GM12878 (cell line): ENCODE data around the gene CD2AP. TPM values are rescaled to one million over a fixed set of nuclear protein-coding genes. Genes with fewer than 3 reads are reported as not detected.

ENCODE experiments used
- ATAC-seq: fragments of 200-7000 bp; cut with Tn5 transposase; 3 replicates; pipeline ENCODE4 v1.9.1; 2020; ENCODE audit warnings: mild to moderate bottlenecking, moderate library complexity
- BruUV-seq: library from RNA; stranded (reverse); fragments of 400-500 nt; replicated peaks from 2 replicates; lab custom pipeline; 2021; lab: Mats Ljungman, UMichigan
- CTCF ChIA-PET: fragments of 300-600 bp; sonication (Branson Sonifier 250); formaldehyde crosslinking; extraction: SDS; loops from one replicate; lab custom pipeline; 2021; ENCODE audit warnings: inconsistent platforms; lab: Yijun Ruan, JAX
- POLR2A ChIA-PET: fragments of 350-600 bp; formaldehyde crosslinking; extraction: SDS; loops from one replicate; lab custom pipeline; 2021; ENCODE audit warnings: inconsistent platforms; lab: Charles Lee
- RAD21 ChIA-PET: fragments of 300-600 bp; sonication (Branson Sonifier 250); formaldehyde crosslinking; loops from one replicate; lab custom pipeline; 2023; ENCODE audit warnings: antibody characterized with exemption; ENCODE audit not compliant: unreplicated experiment; lab: Charles Lee
- SMC1A ChIA-PET: fragments of 300-600 bp; sonication (Branson Sonifier 250); formaldehyde crosslinking; loops from one replicate; lab custom pipeline; 2023; ENCODE audit not compliant: unreplicated experiment, uncharacterized antibody; lab: Charles Lee
- DNase-seq: peaks from one replicate; pipeline ENCODE4 v3.0.0-alpha.2; 2011; ENCODE audit warnings: low read depth, low spot score
- FAIRE-seq: peaks from 3 replicates; lab custom pipeline; 2011; peaks lifted over from hg19 to GRCh38; lab: Jason Lieb, UNC
- H2AFZ ChIP-seq: 2 replicates; pipeline ENCODE4 v1.6.0; 2011; ENCODE audit warnings: low read depth, low read length, control low read depth; ENCODE audit not compliant: control insufficient read depth
- H3K27ac ChIP-seq: 2 replicates; pipeline ENCODE4 v1.5.1; 2011; ENCODE audit warnings: control low read depth; ENCODE audit not compliant: control insufficient read depth, insufficient read depth
- H3K27me3 ChIP-seq, 2 experiments: replicated peaks in 1 of 2; 2 replicates each; pipeline versions ENCODE4 v1.6.0 to v1.6.1; 2011; ENCODE audit warnings: low read length in 1 of 2; ENCODE audit not compliant: control insufficient read depth in 2 of 2, insufficient read depth in 2 of 2
- H3K36me3 ChIP-seq, 2 experiments: 2 replicates each; pipeline ENCODE4 v1.5.1; 2011; ENCODE audit warnings: low read length in 1 of 2; ENCODE audit not compliant: control insufficient read depth in 2 of 2, insufficient read depth in 2 of 2
- H3K4me1 ChIP-seq: 2 replicates; pipeline ENCODE4 v1.6.1; 2011; ENCODE audit warnings: mild to moderate bottlenecking, low read length, moderate library complexity, mixed read lengths; ENCODE audit not compliant: control insufficient read depth, insufficient read depth
- H3K4me2 ChIP-seq: 2 replicates; pipeline ENCODE4 v1.6.0; 2011; ENCODE audit warnings: control low read depth; ENCODE audit not compliant: control insufficient read depth, insufficient read depth
- H3K4me3 ChIP-seq: fragments of 200-600 bp; sonication (generic); 2 replicates; pipeline ENCODE4 v1.5.1; 2016
- H3K79me2 ChIP-seq: 2 replicates; pipeline ENCODE4 v1.6.0; 2011; ENCODE audit warnings: low read length; ENCODE audit not compliant: control insufficient read depth, insufficient read depth
- H3K9ac ChIP-seq: 2 replicates; pipeline ENCODE4 v1.8.0; 2011; ENCODE audit warnings: low read length, control low read depth, mixed read lengths; ENCODE audit not compliant: control insufficient read depth, insufficient read depth
- H3K9me3 ChIP-seq: replicated peaks from 3 replicates; pipeline ENCODE4 v1.5.1; 2011; ENCODE audit warnings: mild to moderate bottlenecking, low read length; ENCODE audit not compliant: control insufficient read depth, insufficient read depth
- H4K20me1 ChIP-seq: 2 replicates; pipeline ENCODE4 v1.6.0; 2011; ENCODE audit not compliant: control insufficient read depth, insufficient read depth
- HCFC1 ChIP-seq: fragments of 150-350 bp; IDR thresholded peaks from 2 replicates; pipeline ENCODE4 v1.6.1; 2014; ENCODE audit warnings: low read length
- JUNB ChIP-seq: IDR thresholded peaks from 2 replicates; pipeline ENCODE4 v1.6.1; 2016; ENCODE audit warnings: antibody characterized with exemption, mild to moderate bottlenecking
- JUND ChIP-seq: IDR thresholded peaks from 2 replicates; pipeline ENCODE4 v1.6.1; 2012; ENCODE audit warnings: low read depth, mild to moderate bottlenecking, low read length, improper control_type of control experiment, moderate library complexity
- MTA3 ChIP-seq: IDR thresholded peaks from 2 replicates; pipeline ENCODE4 v1.6.1; 2012; ENCODE audit warnings: low read length, inconsistent platforms, borderline replicate concordance
- SMAD1 ChIP-seq: fragments of 450-650 bp; IDR thresholded peaks from 2 replicates; pipeline ENCODE4 v1.6.1; 2018; ENCODE audit warnings: mild to moderate bottlenecking, low read depth; ENCODE audit not compliant: partially characterized antibody
- SREBF2 ChIP-seq: IDR thresholded peaks from 2 replicates; pipeline ENCODE4 v1.6.1; 2012; ENCODE audit warnings: mild to moderate bottlenecking, low read length
- ZNF384 ChIP-seq: IDR thresholded peaks from 2 replicates; pipeline ENCODE4 v1.6.1; 2012; ENCODE audit warnings: low read depth, mild to moderate bottlenecking, low read length, improper control_type of control experiment, borderline replicate concordance
- WGBS: methylation state at CpG from one replicate; pipeline ENCODE4 v1.1.6; 2016; ENCODE audit warnings: low lambda C conversion rate; ENCODE audit not compliant: insufficient replicate concordance, insufficient coverage; ENCODE audit errors: missing lambda C conversion rate; 5-methylcytosine and 5-hydroxymethylcytosine counted together
- in situ Hi-C: fragments of 300-500 bp; cut with MboI; formaldehyde crosslinking; loops from 9 replicates; pipeline ENCODE4 v1.14.3; 2018; ENCODE audit warnings: mixed read lengths
- intact Hi-C: fragments of 100-400 bp; cut with micrococcal nuclease; formaldehyde crosslinking; loops from one replicate; pipeline ENCODE4 v1.14.2; 2022; ENCODE audit not compliant: unreplicated experiment
- polyA plus RNA-seq, 11 experiments: library from polyadenylated mRNA; depleted of rRNA in 4 of 11; unstranded in 6 of 11; stranded (reverse) in 5 of 11; fragments of >200 nt; fragmentation: Nextera tagmentation in 4 of 11; fragmentation: Illumina TruSeq in 1 of 11; extraction: Ambion mirVana in 4 of 11; extraction: Trizol in 1 of 11; gene quantifications; 1 replicate in 1 of 11; 2 replicates in 10 of 11; pipeline versions ENCODE4 v1.2.1 to v1.2.3, GENCODE V29; 2011 to 2016; ENCODE audit warnings: inconsistent platforms in 2 of 11, missing spikeins in 2 of 11, low read depth in 1 of 11
- total RNA-seq, 4 experiments: library from RNA; depleted of rRNA in 3 of 4; stranded (reverse); fragments of >200 nt in 3 of 4; fragmentation: Illumina TruSeq in 1 of 4; extraction: Trizol in 1 of 4; gene quantifications; 2 replicates each; pipeline versions ENCODE4 v1.2.1 to v1.2.3, GENCODE V29; 2013 to 2021
- TF ChIP-seq, protein P1 (sequence below): fragments of 450-650 bp; IDR thresholded peaks from 2 replicates; pipeline ENCODE4 v1.6.1; 2016; ENCODE audit warnings: mild to moderate bottlenecking
- TF ChIP-seq, protein P2 (sequence below): fragments of 450-650 bp; formaldehyde crosslinking; IDR thresholded peaks from 2 replicates; pipeline ENCODE4 v1.4.0; 2020; ENCODE audit warnings: mild to moderate bottlenecking, moderate library complexity
- TF ChIP-seq, protein P3 (sequence below): fragments of 150-350 bp; IDR thresholded peaks from 2 replicates; pipeline ENCODE4 v1.6.1; 2014; ENCODE audit warnings: mild to moderate bottlenecking, low read depth, low read length

The CD2AP gene
- total and polyA plus RNA-seq, 10 of the 15 experiments (the other 5 are each of a cell fraction or from before 2014, with no cell fraction given): 5.4 to 46.6 (median 20.9) TPM

DNA sequence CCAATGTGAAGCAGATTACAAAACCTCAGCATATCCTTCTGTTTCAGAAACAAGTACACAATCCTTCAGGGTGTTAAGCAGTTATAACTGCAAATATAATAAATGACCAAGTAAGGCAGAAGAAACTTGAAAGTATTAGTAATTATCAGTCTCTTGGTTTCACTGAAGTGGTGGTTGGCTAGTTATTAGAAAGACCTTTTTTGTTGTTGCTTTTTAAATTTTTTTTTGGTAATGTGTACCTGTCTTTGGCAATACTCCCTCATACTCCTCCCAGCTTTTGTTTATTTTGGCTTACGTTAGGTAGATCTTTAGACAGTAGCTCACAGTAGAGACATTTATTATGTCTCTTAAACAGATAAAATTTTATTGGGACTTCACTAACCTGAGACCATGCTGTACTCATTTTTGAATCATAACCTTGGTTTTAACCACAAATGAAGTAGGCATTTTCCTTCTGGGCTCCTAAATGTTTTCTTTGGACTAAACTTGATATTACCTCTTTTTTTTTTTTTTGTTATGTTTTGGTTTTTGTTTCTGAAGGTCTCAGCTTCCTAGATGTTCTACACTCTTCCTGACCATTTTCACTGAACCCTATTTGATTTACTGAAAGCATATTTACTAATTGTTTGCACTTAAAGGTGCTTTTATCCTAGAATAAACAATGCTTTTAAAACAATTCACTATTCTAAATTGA, 6.4 kb downstream of the CD2AP start (continued):
- TF ChIP-seq, protein P1, sequence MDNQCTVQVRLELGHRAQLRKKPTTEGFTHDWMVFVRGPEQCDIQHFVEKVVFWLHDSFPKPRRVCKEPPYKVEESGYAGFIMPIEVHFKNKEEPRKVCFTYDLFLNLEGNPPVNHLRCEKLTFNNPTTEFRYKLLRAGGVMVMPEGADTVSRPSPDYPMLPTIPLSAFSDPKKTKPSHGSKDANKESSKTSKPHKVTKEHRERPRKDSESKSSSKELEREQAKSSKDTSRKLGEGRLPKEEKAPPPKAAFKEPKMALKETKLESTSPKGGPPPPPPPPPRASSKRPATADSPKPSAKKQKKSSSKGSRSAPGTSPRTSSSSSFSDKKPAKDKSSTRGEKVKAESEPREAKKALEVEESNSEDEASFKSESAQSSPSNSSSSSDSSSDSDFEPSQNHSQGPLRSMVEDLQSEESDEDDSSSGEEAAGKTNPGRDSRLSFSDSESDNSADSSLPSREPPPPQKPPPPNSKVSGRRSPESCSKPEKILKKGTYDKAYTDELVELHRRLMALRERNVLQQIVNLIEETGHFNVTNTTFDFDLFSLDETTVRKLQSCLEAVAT: no peak
- TF ChIP-seq JUNB (no peak), SREBF2 (no peak), ZNF384 (no peak)
- TF ChIP-seq, protein P2, sequence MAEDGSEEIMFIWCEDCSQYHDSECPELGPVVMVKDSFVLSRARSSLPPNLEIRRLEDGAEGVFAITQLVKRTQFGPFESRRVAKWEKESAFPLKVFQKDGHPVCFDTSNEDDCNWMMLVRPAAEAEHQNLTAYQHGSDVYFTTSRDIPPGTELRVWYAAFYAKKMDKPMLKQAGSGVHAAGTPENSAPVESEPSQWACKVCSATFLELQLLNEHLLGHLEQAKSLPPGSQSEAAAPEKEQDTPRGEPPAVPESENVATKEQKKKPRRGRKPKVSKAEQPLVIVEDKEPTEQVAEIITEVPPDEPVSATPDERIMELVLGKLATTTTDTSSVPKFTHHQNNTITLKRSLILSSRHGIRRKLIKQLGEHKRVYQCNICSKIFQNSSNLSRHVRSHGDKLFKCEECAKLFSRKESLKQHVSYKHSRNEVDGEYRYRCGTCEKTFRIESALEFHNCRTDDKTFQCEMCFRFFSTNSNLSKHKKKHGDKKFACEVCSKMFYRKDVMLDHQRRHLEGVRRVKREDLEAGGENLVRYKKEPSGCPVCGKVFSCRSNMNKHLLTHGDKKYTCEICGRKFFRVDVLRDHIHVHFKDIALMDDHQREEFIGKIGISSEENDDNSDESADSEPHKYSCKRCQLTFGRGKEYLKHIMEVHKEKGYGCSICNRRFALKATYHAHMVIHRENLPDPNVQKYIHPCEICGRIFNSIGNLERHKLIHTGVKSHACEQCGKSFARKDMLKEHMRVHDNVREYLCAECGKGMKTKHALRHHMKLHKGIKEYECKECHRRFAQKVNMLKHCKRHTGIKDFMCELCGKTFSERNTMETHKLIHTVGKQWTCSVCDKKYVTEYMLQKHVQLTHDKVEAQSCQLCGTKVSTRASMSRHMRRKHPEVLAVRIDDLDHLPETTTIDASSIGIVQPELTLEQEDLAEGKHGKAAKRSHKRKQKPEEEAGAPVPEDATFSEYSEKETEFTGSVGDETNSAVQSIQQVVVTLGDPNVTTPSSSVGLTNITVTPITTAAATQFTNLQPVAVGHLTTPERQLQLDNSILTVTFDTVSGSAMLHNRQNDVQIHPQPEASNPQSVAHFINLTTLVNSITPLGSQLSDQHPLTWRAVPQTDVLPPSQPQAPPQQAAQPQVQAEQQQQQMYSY: no peak

DNA sequence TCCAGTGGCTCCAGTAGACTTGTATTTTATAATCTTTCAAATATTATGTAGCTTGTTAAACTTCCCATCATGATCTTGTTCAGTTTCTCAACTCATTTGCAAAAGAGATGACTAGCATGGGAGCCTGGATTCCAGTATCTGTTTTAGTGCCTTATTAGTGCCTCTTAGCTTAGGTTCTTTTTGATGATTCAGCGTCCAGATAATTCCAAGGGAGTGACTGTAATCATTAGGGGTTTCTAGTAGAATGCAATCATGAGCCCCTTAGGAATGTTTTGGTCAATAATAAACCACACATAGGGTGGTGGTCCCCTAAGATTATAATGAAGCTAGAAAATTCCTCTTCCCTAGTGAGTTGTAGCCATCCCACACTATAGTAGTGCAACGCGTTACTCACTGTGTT, 7.0 kb downstream of the CD2AP start:
- BruUV-seq: no TSS peak
- no peak overlapping the region for H3K4me3 ChIP-seq
- no peaks in the 10 kb centered on the region for H3K27me3 ChIP-seq
- ChIA-PET CTCF (interaction anchor here (0.9 to 2.4 kb wide), 5 partner anchors 17 to 36 kb away, joined by 3 to 9 read pairs (median 3); no protein-coding TSS in a partner anchor), POLR2A (interaction anchor here (0.6 to 1.0 kb wide), 4 partner anchors 17 to 45 kb away, joined by 3 to 4 read pairs (median 3); no protein-coding TSS in a partner anchor), RAD21 (interaction anchor here (1.0 to 1.2 kb wide), 3 partner anchors 34 to 116 kb away, joined by 3 read pairs; no protein-coding TSS in a partner anchor), SMC1A (interaction anchor here (0.8 to 4.3 kb wide), 10 partner anchors 9 to 147 kb away, joined by 3 to 21 read pairs (median 5); no protein-coding TSS in a partner anchor)
- no peaks in the 10 kb centered on the region for H3K9me3 ChIP-seq
- in situ Hi-C loops: no loop called here
- H3K9ac ChIP-seq: no peak overlapping the region
- ATAC-seq (no peak), DNase-seq (no peak), FAIRE-seq (no peak)
- H2AFZ ChIP-seq: no peak overlapping the region
- 0 out of 2 replicates have a peak overlapping the region, but pooled peaks have one; percentile 23 for H3K27ac ChIP-seq
- 69% methylated on average over 3 of the region's 3 CpGs for WGBS
- 0 out of 2 replicates have a peak overlapping the region, but pooled peaks have one; percentile 64 for H3K4me2 ChIP-seq
- intact Hi-C loops: no loop called here
- peaks cover 10% of the 10 kb centered on the region for H3K4me1 ChIP-seq
- no peaks in the 10 kb centered on the region for H3K36me3 ChIP-seq
- no peak for TF ChIP-seq HCFC1
- TF ChIP-seq SMAD1: no peak
- TF ChIP-seq MTA3: no peak
- TF ChIP-seq JUND: no peak
- TF ChIP-seq, protein P3, sequence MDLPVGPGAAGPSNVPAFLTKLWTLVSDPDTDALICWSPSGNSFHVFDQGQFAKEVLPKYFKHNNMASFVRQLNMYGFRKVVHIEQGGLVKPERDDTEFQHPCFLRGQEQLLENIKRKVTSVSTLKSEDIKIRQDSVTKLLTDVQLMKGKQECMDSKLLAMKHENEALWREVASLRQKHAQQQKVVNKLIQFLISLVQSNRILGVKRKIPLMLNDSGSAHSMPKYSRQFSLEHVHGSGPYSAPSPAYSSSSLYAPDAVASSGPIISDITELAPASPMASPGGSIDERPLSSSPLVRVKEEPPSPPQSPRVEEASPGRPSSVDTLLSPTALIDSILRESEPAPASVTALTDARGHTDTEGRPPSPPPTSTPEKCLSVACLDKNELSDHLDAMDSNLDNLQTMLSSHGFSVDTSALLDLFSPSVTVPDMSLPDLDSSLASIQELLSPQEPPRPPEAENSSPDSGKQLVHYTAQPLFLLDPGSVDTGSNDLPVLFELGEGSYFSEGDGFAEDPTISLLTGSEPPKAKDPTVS: no peak
- no peaks in the 10 kb centered on the region for H4K20me1 ChIP-seq
- peaks cover 84% of the 10 kb centered on the region for H3K79me2 ChIP-seq
